GM23248 (cell line): ENCODE measurements around the gene MAGEB4.

ENCODE experiments used
- EZH2 ChIP-seq: fragments of 200-600 bp; sonication (generic); IDR thresholded peaks from 2 replicates; pipeline ENCODE4 v1.6.1; 2018; ENCODE audit warnings: antibody characterized with exemption, mild to moderate bottlenecking; ENCODE audit not compliant: insufficient read depth, poor library complexity, severe bottlenecking
- EZH2phosphoT487 ChIP-seq: fragments of 200-600 bp; sonication (generic); IDR thresholded peaks from 2 replicates; pipeline ENCODE4 v1.6.1; 2018; ENCODE audit warnings: antibody characterized with exemption, moderate library complexity, mild to moderate bottlenecking, low read depth; ENCODE audit not compliant: insufficient read depth

- no peak for TF ChIP-seq EZH2
- no peak for TF ChIP-seq EZH2phosphoT487
Measured at GRCh38 chrX:30217465-30217864, 24.3 kb upstream of the MAGEB4 start.
